IPS DF 6.9 (cell line): Measurements from ENCODE around the gene PLCL2.
A peak's percentile ranks its signal among the peaks of the same experiment; 100 is the strongest.

Experiments
- DNase-seq: peaks from one replicate; pipeline ENCODE4 v3.0.0-alpha.2; 2013; ENCODE audit warnings: low read depth, low spot score
- H3K27ac ChIP-seq: one replicate; pipeline ENCODE4 v1.5.1; 2013; ENCODE audit warnings: low read length, control low read depth
- H3K27me3 ChIP-seq: 2 replicates; pipeline ENCODE4 v1.6.1; 2013; ENCODE audit warnings: mild to moderate bottlenecking, low read length; ENCODE audit not compliant: control insufficient read depth, insufficient read depth
- H3K36me3 ChIP-seq: 2 replicates; pipeline ENCODE4 v1.6.1; 2013; ENCODE audit warnings: low read length; ENCODE audit not compliant: control insufficient read depth, insufficient read depth
- H3K4me1 ChIP-seq: 2 replicates; pipeline ENCODE4 v1.6.1; 2013; ENCODE audit warnings: low read length; ENCODE audit not compliant: control insufficient read depth, insufficient read depth
- H3K4me3 ChIP-seq: 2 replicates; pipeline ENCODE4 v1.5.1; 2013; ENCODE audit warnings: mild to moderate bottlenecking, low read length
- H3K9me3 ChIP-seq: 2 replicates; pipeline ENCODE4 v1.6.1; 2013; ENCODE audit warnings: low read length, inconsistent platforms; ENCODE audit not compliant: control insufficient read depth, insufficient read depth
- WGBS: extraction: QIAGEN DNeasy Blood & Tissue Kit; methylation state at CpG from one replicate; pipeline ENCODE4 v1.1.7; 2013; ENCODE audit warnings: mixed read lengths, missing lambda C conversion rate; ENCODE audit not compliant: insufficient read length, insufficient coverage; 5-methylcytosine and 5-hydroxymethylcytosine counted together

PLCL2 gene

GRCh38 chr3:17039594-17039993 is 154.8 kb downstream of the PLCL2 start:
- no CpG with 5 or more reads among the region's 2 CpGs for WGBS
- no peaks in the 10 kb centered on the region for H3K4me1 ChIP-seq
- no peak overlapping the region for H3K4me3 ChIP-seq
- H3K27ac ChIP-seq: no peak overlapping the region
- no peaks in the 10 kb centered on the region for H3K27me3 ChIP-seq
- H3K9me3 ChIP-seq: no peaks in the 10 kb centered on the region
- H3K36me3 ChIP-seq: no peaks in the 10 kb centered on the region
- DNase-seq: no peak

- no CpG with 5 or more reads among the region's 5 CpGs for WGBS
Observed at GRCh38 chr3:17040322-17040989, 155.7 kb downstream of the PLCL2 start.

GRCh38 chr3:17040990-17041377 is 156.2 kb downstream of the PLCL2 start:
- Histone ChIP-seq H3K27ac (no peak overlapping the region), H3K4me3 (no peak overlapping the region), H3K27me3 (no peaks in the 10 kb centered on the region), H3K9me3 (no peaks in the 10 kb centered on the region), H3K4me1 (no peaks in the 10 kb centered on the region), H3K36me3 (no peaks in the 10 kb centered on the region)
- no CpG with 5 or more reads among the region's 5 CpGs for WGBS
- DNase-seq: no peak

More at GRCh38 chr3:17040322-17040989, 155.7 kb downstream of the PLCL2 start:
- no peak for DNase-seq
- H3K27ac ChIP-seq: no peak overlapping the region
- no peak overlapping the region for H3K4me3 ChIP-seq
- H3K9me3 ChIP-seq: no peaks in the 10 kb centered on the region
- H3K36me3 ChIP-seq: no peaks in the 10 kb centered on the region
- H3K4me1 ChIP-seq: no peaks in the 10 kb centered on the region
- H3K27me3 ChIP-seq: no peaks in the 10 kb centered on the region

GRCh38 chr3:17044855-17045254 is 160.1 kb downstream of the PLCL2 start:
- no CpG with 5 or more reads among the region's 2 CpGs for WGBS
- H3K4me3 ChIP-seq: no peak overlapping the region
- no peaks in the 10 kb centered on the region for H3K9me3 ChIP-seq
- no peak overlapping the region for H3K27ac ChIP-seq
- H3K27me3 ChIP-seq: no peaks in the 10 kb centered on the region
- no peaks in the 10 kb centered on the region for H3K36me3 ChIP-seq
- DNase-seq: no peak
- H3K4me1 ChIP-seq: peaks cover 2% of the 10 kb centered on the region; the same call in 1 of the 2 replicates

GRCh38 chr3:17045705-17046104 is 160.9 kb downstream of the PLCL2 start:
- no peak for DNase-seq
- no CpG with 5 or more reads among the region's 7 CpGs for WGBS
- H3K27ac ChIP-seq: no peak overlapping the region
- H3K27me3 ChIP-seq: no peaks in the 10 kb centered on the region
- no peak overlapping the region for H3K4me3 ChIP-seq
- no peaks in the 10 kb centered on the region for H3K36me3 ChIP-seq
- no peaks in the 10 kb centered on the region for H3K9me3 ChIP-seq
- peaks cover 2% of the 10 kb centered on the region; the same call in 1 of the 2 replicates for H3K4me1 ChIP-seq

GRCh38 chr3:17046623-17047022 is 161.9 kb downstream of the PLCL2 start:
- no peaks in the 10 kb centered on the region for H3K9me3 ChIP-seq
- H3K36me3 ChIP-seq: no peaks in the 10 kb centered on the region
- no CpG with 5 or more reads among the region's 2 CpGs for WGBS
- DNase-seq: no peak
- no peak overlapping the region for H3K4me3 ChIP-seq
- H3K27me3 ChIP-seq: no peaks in the 10 kb centered on the region
- H3K27ac ChIP-seq: no peak overlapping the region
- peaks cover 2% of the 10 kb centered on the region; the same call in 1 of the 2 replicates for H3K4me1 ChIP-seq

GRCh38 chr3:17047162-17047561 is 162.4 kb downstream of the PLCL2 start:
- no CpG with 5 or more reads among the region's 4 CpGs for WGBS
- Histone ChIP-seq H3K27me3 (no peaks in the 10 kb centered on the region), H3K36me3 (no peaks in the 10 kb centered on the region), H3K4me3 (no peak overlapping the region), H3K27ac (no peak overlapping the region), H3K9me3 (no peaks in the 10 kb centered on the region), H3K4me1 (peaks cover 2% of the 10 kb centered on the region; the same call in 1 of the 2 replicates)
- DNase-seq: peak; percentile 20

- Histone ChIP-seq H3K9me3 (no peaks in the 10 kb centered on the region), H3K4me3 (no peak overlapping the region), H3K27me3 (no peaks in the 10 kb centered on the region), H3K27ac (no peak overlapping the region), H3K4me1 (peaks cover 2% of the 10 kb centered on the region; the same call in 1 of the 2 replicates), H3K36me3 (no peaks in the 10 kb centered on the region)
- DNase-seq: no peak
- WGBS: no CpG with 5 or more reads among the region's 3 CpGs
Observed at GRCh38 chr3:17047894-17048293, 163.1 kb downstream of the PLCL2 start.

- Histone ChIP-seq H3K27me3 (no peaks in the 10 kb centered on the region), H3K36me3 (no peaks in the 10 kb centered on the region), H3K4me1 (peaks cover 2% of the 10 kb centered on the region; the same call in 1 of the 2 replicates), H3K27ac (no peak overlapping the region), H3K9me3 (no peaks in the 10 kb centered on the region), H3K4me3 (no peak overlapping the region)
- no peak for DNase-seq
- WGBS: no CpG with 5 or more reads among the region's 4 CpGs
Observed at GRCh38 chr3:17050071-17050470, 165.3 kb downstream of the PLCL2 start.

GRCh38 chr3:17050506-17050905 is 165.8 kb downstream of the PLCL2 start:
- WGBS: no CpG with 5 or more reads among the region's 2 CpGs
- H3K27ac ChIP-seq: no peak overlapping the region
- no peak overlapping the region for H3K4me3 ChIP-seq
- no peaks in the 10 kb centered on the region for H3K36me3 ChIP-seq
- H3K27me3 ChIP-seq: no peaks in the 10 kb centered on the region
- DNase-seq: no peak
- peaks cover 2% of the 10 kb centered on the region; the same call in 1 of the 2 replicates for H3K4me1 ChIP-seq
- no peaks in the 10 kb centered on the region for H3K9me3 ChIP-seq

- Histone ChIP-seq H3K9me3 (no peaks in the 10 kb centered on the region), H3K27ac (no peak overlapping the region), H3K4me3 (no peak overlapping the region), H3K27me3 (no peaks in the 10 kb centered on the region), H3K36me3 (no peaks in the 10 kb centered on the region), H3K4me1 (peaks cover 2% of the 10 kb centered on the region; the same call in 1 of the 2 replicates)
- no peak for DNase-seq
Observed at GRCh38 chr3:17052363-17052762, 167.6 kb downstream of the PLCL2 start.
